HG03439 (cell line): ENCODE data around the gene SLK.

Experiments
- ATAC-seq: cut with Tn5 transposase; IDR thresholded peaks from one replicate; pipeline ENCODE4 v1.9.1; 2021; ENCODE audit warnings: mild to moderate bottlenecking, moderate library complexity; ENCODE audit not compliant: unreplicated experiment

SLK gene

GRCh38 chr10:103986360-103986759, 19.4 kb downstream of the SLK start:
- no peak for ATAC-seq

- no peak for ATAC-seq
Measured at GRCh38 chr10:103990121-103990520, 23.2 kb downstream of the SLK start.

GRCh38 chr10:103990531-103990930, 23.6 kb downstream of the SLK start:
- ATAC-seq = no peak

- no peak for ATAC-seq
Measured at GRCh38 chr10:103991393-103992128, 24.6 kb downstream of the SLK start.

GRCh38 chr10:103995134-103995533, 28.2 kb downstream of the SLK start:
- ATAC-seq = no peak

GRCh38 chr10:103998805-103999204, 31.9 kb downstream of the SLK start:
- ATAC-seq = no peak

- no peak for ATAC-seq
Measured at GRCh38 chr10:104002911-104003310, 36.0 kb downstream of the SLK start.

- no peak for ATAC-seq
Measured at GRCh38 chr10:104005172-104005863, 38.4 kb downstream of the SLK start.

GRCh38 chr10:104011904-104012303, 45.0 kb downstream of the SLK start:
- ATAC-seq = no peak

GRCh38 chr10:104013489-104013888, 46.5 kb downstream of the SLK start:
- ATAC-seq = no peak

- no peak for ATAC-seq
Measured at GRCh38 chr10:104014176-104014575, 47.2 kb downstream of the SLK start.

- ATAC-seq = no peak
Measured at GRCh38 chr10:104016661-104017060, 49.7 kb downstream of the SLK start.

GRCh38 chr10:104018471-104018870, 51.5 kb downstream of the SLK start:
- no peak for ATAC-seq

- ATAC-seq = no peak
Measured at GRCh38 chr10:104020020-104020419, 53.1 kb downstream of the SLK start.

- ATAC-seq = no peak
Measured at GRCh38 chr10:104021246-104021645, 54.3 kb downstream of the SLK start.

GRCh38 chr10:104022026-104022425, 55.1 kb downstream of the SLK start:
- no peak for ATAC-seq

GRCh38 chr10:104025524-104025923, 58.6 kb downstream of the SLK start:
- ATAC-seq = no peak

- no peak for ATAC-seq
Measured at GRCh38 chr10:104026762-104027161, 59.8 kb downstream of the SLK start.

- ATAC-seq = no peak
Measured at GRCh38 chr10:104028146-104028545, 61.2 kb downstream of the SLK start.

GRCh38 chr10:104028823-104029520, 62.0 kb downstream of the SLK start:
- ATAC-seq = no peak

- no peak for ATAC-seq
Measured at GRCh38 chr10:104029521-104029860, 62.6 kb downstream of the SLK start.

GRCh38 chr10:104031631-104032030, 64.7 kb downstream of the SLK start:
- no peak for ATAC-seq
